Erythroblast (primary cell): Measurements from ENCODE around the gene PIK3CA.

Experiments
- GATA1 ChIP-seq: IDR thresholded peaks from 2 replicates; pipeline ENCODE4 v1.6.1; 2011; ENCODE audit warnings: low read depth, mild to moderate bottlenecking, control low read depth, low read length, moderate library complexity
- POLR2A ChIP-seq: IDR thresholded peaks from 2 replicates; pipeline ENCODE4 v1.6.1; 2011; ENCODE audit warnings: mild to moderate bottlenecking, low read length

DNA sequence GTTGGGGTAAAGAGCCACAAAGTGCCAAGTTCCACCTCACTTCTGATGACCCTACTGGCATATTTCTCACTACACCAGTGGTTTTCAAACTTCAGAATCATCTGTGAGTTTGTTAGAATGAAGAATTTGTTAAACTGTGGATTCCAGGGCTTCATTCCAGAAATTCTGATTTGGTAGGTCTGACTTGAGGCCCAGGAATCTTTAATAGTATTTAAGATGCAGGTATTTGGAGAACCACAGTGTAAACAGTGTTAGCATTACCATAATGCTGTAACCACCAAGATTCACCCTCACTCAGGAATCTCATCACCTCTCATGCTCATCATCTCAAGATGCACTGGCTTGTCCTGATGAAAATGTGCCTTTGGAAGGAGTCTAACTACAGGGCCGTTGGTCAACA, 96.7 kb downstream of the PIK3CA start:
- TF ChIP-seq POLR2A (no peak), GATA1 (no peak)
